ENCODE results near the gene AAR2.

DNA sequence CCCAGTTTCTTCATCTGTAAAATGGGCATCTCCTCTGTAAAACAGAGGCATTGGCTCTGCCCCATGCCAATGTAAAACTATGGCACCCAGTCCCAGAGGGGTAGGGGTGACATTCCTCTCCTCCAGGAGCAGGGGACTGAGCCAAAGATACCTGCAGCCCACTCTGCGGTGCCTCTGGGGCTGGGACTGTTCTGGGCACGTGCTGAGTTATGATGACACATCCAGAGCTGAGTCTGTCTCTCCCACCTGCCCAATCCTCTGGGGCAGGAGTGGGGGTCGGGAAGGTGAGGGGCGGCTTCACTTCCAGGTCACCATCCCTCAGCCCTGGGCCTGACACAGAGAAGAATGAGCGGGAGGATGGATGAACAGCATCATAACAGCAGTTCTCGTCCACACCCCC, 29.9 kb downstream of the AAR2 start:
- TF ChIP-seq POLR2AphosphoS5 (IDR thresholded peaks at IDR 0.05; ENCODE audit: low read depth, low read length) (no peak), TAF1 (IDR thresholded peaks at IDR 0.05; ENCODE audit: borderline replicate concordance, low read depth, low read length) (no peak), POLR2A (IDR thresholded peaks at IDR 0.05; ENCODE audit: low read depth, low read length) (no peak)

Measured in GM12892 (cell line).